ENCODE measurements around the gene PES1. TPM values are rescaled to one million over a fixed set of nuclear protein-coding genes. Genes with fewer than 3 reads are reported as not detected.
A peak's percentile ranks its signal among the peaks of the same experiment; 100 is the strongest.
"Not testable (repeated sequence)": the region's sequence is repeated elsewhere in the genome, so short reads cannot be mapped to it uniquely, and the experiment has no call there.

Gene PES1
- total RNA-seq, 1 donor from 2014 or later: 60.3 TPM

DNA sequence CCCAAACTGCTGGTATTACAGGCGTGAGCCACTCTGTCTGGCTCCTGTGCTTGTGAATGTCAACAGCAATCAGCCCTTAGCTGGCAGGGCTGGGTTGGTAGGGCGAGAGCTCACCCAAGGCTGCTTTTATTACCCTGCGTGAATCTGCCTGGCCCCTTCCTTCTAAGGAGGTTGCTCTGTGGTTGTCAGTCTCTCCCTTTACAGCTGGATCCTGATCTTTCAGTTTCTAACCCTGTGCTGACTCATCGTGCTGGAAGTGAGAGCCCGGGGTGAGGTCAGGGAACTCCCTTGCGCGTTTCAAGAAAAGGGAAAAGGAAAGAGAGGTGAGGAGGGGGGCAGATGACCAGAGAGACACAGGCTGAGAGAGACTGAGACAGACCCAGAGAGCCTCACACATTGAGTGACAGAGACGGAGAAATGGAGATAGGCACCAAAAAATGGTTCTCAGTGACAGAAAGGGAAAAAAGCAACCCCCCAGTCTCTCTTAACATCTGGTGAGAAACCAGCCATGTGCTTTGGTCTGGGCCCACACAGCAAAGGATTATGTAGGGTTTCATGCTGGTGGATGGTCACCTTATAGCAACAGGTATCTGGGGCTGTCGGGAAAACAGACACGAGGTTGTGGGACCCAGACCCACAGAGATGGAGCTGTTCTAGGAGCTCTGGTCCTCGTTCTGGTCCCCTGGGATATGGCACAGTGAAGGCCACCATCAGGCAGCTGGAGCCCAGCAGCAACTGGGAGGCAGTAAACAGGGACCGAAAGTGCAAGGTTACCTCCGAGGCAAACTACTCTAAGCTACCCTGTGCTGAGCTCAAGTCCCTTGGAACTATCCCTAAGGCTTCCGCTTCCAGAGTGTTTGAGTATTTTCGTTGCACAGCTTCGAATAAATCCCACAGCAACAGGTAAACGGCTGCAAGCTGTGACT lies 17.8 kb upstream of the PES1 start:
- DNase-seq (ENCODE audit: low read depth in 2 of 2): peak in 1 of 2 donors; percentile 79

- no peak for DNase-seq (ENCODE audit: low read depth in 2 of 2)
Observed at GRCh38 chr22:30607939-30608338, 16.2 kb upstream of the PES1 start.

DNA sequence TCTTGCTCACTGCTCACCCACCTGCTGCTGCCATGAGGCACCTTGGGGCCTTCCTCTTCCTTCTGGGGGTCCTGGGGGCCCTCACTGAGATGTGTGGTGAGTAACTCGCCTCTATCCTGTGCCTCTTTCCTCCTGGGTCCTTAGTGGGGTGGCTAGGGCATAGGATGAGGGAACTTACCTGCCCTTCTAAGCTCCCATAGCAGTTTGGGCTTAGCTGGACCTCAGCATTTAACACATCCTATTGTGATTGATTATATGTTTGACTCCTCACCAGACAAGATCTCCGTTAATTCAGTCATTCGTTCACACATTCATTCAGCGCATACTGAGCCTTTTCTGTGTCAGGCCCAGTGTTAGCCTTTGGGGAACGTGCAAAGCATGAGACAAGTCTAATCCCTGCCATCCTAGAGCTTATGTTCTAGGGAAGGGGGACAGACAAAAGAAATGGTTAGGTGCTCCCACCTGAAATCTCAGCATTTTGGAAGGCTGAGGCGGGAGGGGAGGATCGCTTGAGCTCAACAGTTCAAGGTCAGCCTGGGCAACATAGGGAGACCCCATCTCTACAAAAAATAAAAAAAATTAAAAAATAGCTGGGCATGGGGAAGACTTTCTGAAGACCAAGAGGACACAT lies 15.7 kb upstream of the PES1 start:
- DNase-seq (ENCODE audit: low read depth in 2 of 2): no peak

DNA sequence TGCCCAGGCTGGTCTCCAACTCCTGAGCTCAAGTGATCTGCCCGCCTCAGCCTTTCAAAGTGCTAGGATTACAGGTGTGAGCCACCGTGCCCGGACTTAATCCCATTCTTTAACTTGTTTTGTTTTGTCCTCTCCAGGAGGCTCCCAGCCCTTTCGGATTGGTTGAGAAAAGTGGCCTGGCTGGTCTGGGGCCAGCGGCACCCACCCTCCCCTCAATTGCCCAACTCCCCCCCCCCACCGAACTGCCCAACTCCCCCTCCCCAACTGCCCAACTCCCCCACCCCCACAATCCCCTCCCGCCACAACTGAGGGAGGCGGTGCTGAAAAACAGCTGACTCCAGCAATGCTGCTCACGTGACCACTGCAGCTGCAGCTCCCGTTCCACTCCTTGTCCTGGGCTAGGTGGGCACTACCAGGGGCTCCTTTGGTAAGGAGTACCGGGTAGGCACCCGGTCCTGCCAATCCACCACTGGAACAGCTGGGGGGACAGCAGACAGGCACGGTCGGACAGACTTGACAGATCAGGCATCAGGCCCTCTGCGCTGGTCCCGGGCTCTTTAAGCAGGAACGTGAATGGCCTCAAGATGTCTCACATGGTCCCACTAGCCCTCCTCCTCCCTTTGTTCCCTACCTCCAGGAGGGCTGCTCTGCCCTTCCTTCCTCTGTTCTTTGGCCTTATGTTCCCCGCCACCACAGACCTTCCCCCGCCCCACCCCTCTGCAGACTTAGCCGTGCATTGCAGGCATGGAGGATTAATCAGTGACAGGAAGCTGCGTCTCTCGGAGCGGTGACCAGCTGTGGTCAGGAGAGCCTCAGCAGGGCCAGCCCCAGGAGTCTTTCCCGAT lies 15.0 kb upstream of the PES1 start, which contains the start of gene TCN2:
Gene TCN2 (plus strand): TSS at position 720 of the 845 bp plus-strand sequence. CDS start 158 bp downstream, outside the sequence.
- DNase-seq (ENCODE audit: low read depth in 2 of 2): peak; percentile 31 to 82

GRCh38 chr22:30605449-30606110 lies 13.9 kb upstream of the PES1 start:
- peak in 1 of 2 donors; percentile 54 for DNase-seq (ENCODE audit: low read depth in 2 of 2)

DNA sequence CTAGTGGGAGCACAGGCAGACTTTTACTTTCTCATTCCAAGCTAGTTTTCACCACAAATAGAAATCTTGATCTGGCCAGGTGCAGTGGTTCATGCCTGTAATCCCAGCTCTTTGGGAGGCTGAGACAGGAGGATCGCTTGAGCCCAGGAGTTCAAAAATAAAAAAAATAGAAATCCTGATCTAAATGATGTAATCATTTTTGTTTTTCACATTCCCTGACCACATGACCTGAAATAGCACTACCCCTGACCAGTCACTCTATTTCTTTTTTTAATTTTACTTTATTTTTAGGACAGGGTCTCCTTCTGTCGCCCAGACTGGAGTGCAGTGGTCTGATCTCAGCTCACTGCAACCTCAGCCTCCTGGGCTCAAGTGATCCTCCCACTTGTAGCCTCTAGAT lies 13.0 kb upstream of the PES1 start:
- DNase-seq (ENCODE audit: low read depth in 2 of 2): no peak

DNA sequence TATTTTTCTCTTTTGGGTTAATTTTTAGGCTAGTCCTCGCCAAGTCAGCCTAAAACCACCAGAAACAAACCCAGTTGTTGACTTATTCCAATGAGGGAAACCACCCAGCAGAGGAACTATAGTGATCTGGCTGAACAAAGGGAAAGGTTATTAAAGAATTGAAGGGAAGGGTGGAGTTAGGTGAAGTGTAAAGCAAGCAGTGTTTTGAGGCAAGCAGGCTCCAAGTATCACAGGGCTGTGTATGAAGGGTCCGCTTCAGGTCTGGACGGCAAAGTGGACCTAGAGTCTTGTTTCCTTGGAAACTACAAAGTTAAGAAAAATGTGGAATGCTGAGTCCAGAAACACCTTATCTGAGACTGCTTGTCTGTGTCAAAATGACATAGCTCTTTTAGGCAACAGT lies 12.1 kb upstream of the PES1 start:
- DNase-seq (ENCODE audit: low read depth in 2 of 2): no peak

DNA sequence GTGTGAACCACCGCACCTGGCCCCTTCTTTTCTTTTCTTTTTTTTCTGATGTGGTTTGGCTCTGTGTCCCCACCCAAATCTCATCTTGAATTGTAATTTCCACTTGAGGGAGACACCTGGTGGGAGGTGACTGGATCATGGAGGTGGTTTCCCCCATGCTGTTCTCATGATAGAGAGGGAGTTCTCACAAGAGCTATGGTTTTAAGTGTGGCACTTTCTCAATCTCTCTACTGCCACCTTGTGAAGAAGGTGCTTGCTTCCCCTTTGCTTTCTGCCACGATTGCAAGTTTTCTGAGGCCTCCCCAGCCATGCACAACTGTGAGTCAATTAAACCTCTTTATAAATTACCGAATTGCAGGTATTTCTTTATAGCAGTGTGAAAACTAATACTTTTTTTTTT lies 10.3 kb upstream of the PES1 start:
- DNase-seq (ENCODE audit: low read depth in 2 of 2): peak in 1 of 2 donors; percentile 47

GRCh38 chr22:30601464-30601863 lies 9.8 kb upstream of the PES1 start:
- DNase-seq (ENCODE audit: low read depth in 2 of 2): no peak

DNA sequence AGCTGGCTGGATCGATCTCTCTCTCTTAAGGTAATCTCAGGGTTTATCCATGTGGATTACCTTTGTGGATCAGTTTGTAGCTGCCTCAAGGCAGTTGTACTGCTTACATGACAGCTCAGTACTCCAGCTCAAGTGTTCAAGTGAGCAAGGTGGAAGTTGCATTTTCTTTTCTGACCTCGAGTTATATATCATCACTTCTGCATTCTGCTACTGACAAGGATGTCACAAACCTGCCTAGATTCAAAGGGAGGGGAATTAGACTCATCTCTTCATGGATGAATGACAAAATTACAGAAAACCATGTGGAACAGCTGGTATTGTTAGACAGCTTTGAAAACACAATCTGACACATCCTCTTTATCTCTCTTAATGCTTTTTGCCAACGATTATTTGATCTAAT lies 9.2 kb upstream of the PES1 start:
- no peak for DNase-seq (ENCODE audit: low read depth in 2 of 2)

DNA sequence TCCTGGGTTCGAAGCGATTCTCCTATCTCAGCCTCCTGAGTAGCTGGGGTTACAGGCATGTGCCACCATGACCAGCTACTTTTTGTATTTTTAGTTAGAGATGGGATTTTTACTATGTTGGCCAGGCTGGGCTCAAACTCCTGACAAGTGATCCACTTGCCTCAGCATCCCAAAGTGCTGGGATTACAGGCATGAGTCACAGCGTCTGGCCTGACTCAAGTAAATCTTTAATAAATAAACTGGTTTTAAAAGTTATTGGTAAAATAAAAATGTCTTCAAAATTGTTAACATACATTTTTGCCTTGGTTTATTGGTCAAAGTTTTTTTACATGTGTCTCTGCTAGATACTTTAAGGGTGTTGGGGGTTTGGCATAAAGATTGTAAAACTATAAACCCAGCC lies 7.3 kb upstream of the PES1 start:
- DNase-seq (ENCODE audit: low read depth in 2 of 2): no peak

GRCh38 chr22:30596886-30597285 lies 5.2 kb upstream of the PES1 start:
- no peak for DNase-seq (ENCODE audit: low read depth in 2 of 2)

DNA sequence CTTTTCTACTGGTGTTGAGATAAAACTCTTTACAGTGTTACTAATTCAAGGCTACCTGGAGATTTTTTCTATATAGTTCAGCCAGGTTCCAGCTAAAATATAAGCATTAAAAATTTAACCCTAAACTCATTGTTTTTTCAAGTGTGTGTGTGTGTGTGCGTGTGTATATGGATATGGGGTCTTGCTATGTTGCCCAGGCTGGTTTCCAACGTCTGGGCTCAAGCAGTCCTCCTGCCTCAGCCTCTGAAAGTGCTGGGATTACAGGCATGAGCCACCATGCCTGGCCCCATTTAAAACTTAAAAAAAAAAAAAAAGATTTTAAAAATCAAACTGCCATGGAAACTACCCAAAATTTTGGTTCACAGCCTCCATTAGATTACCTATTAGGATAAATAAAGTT lies 4.5 kb upstream of the PES1 start:
- no peak for DNase-seq (ENCODE audit: low read depth in 2 of 2)

DNA sequence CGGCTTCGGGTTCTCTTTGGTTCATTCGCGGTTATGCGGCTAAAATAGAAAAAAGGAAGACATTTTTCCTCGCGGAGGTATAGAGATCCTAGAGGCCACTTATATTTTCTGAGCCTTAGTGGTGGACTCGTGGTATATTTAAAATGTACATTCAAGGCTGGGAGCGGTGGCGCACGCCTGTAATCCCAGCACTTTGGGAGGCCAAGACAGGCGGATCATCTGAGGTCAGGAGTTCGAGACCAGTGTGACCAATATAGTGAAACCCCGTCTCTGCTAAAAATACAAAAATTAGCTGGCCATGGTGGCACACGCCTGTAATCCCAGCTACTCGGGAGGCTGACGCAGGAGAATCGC lies 627 bp upstream of the PES1 start:
- DNase-seq (ENCODE audit: low read depth in 2 of 2): not testable (repeated sequence)

DNA sequence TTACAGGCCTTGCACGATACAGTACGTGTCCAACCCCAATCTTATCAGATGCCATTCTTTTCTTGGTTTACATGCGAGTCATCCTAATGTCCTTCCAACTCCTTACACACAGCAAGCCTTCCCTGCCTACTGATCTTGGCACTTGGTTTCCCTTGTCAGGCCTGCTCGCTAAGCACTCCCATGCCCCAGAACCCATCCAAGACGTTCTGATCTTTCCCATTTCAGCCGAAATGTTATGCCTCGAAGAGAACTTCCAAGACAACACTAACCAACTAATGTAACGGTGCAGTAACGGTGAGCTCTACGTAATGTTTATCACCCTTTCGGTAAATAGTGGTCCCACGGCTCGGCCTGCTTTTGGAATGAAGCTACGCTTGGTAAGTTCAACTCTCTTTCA lies 521 bp downstream of the PES1 start:
- DNase-seq (ENCODE audit: low read depth in 2 of 2): peak in 1 of 2 donors; percentile 34

DNA sequence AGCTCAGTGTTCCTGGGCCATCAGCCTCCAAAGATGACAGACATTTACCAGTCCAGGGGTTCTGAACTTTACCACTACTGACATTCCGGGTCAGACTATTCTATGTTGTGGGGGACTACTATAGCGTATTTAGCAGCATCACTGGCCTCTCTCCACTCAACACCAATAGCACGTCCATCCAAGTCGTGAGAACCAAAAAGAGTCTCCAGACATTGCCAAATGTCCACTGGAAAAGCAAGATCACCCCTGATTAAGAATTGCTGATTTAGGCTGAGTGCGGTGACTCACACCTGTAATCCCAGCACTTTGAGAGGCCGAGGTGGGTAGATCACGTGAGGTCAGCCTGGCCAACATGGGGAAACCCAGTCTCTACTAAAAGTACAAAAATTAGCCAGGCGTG lies 5.3 kb downstream of the PES1 start:
- DNase-seq (ENCODE audit: low read depth in 2 of 2): no peak

- DNase-seq (ENCODE audit: low read depth in 2 of 2): no peak
Observed at GRCh38 chr22:30584441-30584840, 7.3 kb downstream of the PES1 start.

DNA sequence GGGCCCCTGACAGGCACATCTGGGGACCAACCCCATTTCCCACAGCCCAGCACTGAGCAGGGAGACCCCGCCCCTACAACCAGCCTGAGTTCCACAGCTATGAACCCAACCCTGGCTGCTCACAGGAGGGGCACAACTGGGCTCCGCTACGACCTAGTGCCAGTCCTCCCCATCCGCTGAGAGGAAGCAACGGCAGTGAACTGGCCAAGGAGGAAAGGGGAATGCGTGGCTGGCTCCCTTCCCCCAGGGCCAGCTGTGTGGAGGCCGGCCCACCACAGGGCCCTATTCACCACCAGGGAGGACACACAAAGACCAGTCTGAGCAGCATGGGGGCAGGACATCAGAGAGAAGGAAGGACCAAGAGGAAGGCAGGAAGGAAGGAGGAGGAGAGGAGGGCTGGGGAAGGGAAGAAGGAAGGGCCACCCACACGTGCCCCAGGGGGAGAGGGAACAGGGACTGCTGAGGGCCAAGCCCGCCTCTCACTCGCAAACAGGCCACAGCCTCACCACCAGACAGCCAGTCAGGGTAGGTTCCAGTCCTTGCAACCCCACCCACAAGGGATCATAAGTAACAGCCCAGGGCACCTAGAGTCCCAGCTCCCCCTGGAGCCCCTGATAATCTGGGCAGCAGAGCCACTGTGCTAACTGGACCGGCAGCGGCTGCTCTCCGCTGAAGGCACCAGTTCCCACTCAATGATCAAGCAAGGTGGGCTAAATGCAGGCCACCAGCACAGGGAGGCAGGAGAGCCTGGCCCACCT lies 8.7 kb downstream of the PES1 start:
- DNase-seq (ENCODE audit: low read depth in 2 of 2): peak in 1 of 2 donors; percentile 35

GRCh38 chr22:30582051-30582450 lies 9.7 kb downstream of the PES1 start:
- no peak for DNase-seq (ENCODE audit: low read depth in 2 of 2)

- no peak for DNase-seq (ENCODE audit: low read depth in 2 of 2)
Observed at GRCh38 chr22:30580896-30581295, 10.8 kb downstream of the PES1 start.

DNA sequence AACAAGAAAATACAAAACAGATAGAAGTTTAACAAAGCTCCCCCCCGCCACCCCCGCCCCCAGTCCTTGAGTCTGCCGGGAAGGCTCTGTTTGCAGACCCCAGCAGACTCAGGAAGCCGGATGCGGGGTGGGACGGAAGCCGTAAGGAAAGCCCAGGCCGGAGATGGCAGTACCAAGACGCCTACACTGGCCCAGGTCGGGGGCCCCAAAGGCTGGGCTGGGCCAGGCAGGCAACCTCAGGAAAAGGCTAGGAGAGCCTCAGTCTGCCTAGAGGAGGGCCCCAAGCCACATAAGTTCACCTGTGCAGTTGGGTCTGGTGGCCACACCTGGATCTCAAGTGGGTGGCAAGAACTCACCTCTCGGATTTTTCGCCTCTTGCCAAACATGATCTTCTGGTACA lies 13.2 kb downstream of the PES1 start:
- no peak for DNase-seq (ENCODE audit: low read depth in 2 of 2)
